ENCODE measurements around the gene HOXD10.

The HOXD10 gene

GRCh38 chr2:176105730-176106580, 10.6 kb upstream of the HOXD10 start:
- peaks cover 45 to 83% of the 10 kb centered on the region in 2 donors for H3K27me3 ChIP-seq (ENCODE audit: control insufficient read depth in 1 of 2, insufficient read depth in 2 of 2, low read length in 2 of 2)
- peak overlapping the region; percentile 33 to 65 for H3K4me3 ChIP-seq (ENCODE audit: low read depth in 1 of 2, low read length in 2 of 2)
- H3K27ac ChIP-seq (ENCODE audit: low read depth, low read length), result peak overlapping the region; percentile 74
- peaks cover 19% of the 10 kb centered on the region for H3K4me1 ChIP-seq (ENCODE audit: insufficient read depth, low read length)
- H3K36me3 ChIP-seq (ENCODE audit: insufficient read depth, low read length), result no peaks in the 10 kb centered on the region
- no peaks in the 10 kb centered on the region for H3K9me3 ChIP-seq (ENCODE audit: low read length)
- H3K9ac ChIP-seq (ENCODE audit: low read length), result peak overlapping the region; percentile 54

- peaks cover 23% of the 10 kb centered on the region for H3K4me1 ChIP-seq (ENCODE audit: insufficient read depth, low read length)
- peak within 1 kb of the TSS; percentile 54 for H3K9ac ChIP-seq (ENCODE audit: low read length)
- no peaks in the 10 kb centered on the region for H3K9me3 ChIP-seq (ENCODE audit: low read length)
- H3K4me3 ChIP-seq (ENCODE audit: low read depth in 1 of 2, low read length in 2 of 2), result peak within 1 kb of the TSS; percentile 50 to 65
- peak within 1 kb of the TSS; percentile 74 for H3K27ac ChIP-seq (ENCODE audit: low read depth, low read length)
- H3K27me3 ChIP-seq (ENCODE audit: control insufficient read depth in 1 of 2, insufficient read depth in 2 of 2, low read length in 2 of 2), result peaks cover 36 to 86% of the 10 kb centered on the region in 2 donors
- H3K36me3 ChIP-seq (ENCODE audit: insufficient read depth, low read length), result no peaks in the 10 kb centered on the region
These were observed 9.7 kb upstream of the HOXD10 start, which contains the start of gene HOXD11 for GRCh38 chr2:176106581-176107539. TSS of gene HOXD11 (plus strand) at chr2:176107280. CDS start at chr2:176107356, 76 bp downstream.

DNA sequence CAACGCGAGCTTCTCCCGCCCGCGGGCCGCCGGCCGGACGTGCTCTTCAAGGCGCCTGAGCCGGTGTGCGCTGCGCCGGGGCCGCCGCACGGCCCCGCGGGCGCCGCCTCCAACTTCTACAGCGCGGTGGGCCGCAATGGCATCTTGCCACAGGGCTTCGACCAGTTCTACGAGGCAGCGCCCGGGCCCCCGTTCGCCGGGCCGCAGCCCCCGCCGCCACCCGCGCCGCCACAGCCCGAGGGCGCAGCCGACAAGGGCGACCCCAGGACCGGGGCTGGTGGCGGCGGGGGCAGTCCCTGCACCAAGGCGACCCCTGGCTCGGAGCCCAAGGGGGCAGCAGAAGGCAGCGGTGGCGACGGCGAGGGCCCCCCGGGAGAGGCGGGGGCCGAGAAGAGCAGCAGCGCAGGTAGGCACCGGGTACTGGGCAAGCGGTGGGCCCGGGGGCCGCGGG, 8.8 kb upstream of the HOXD10 start:
- peaks cover 33 to 86% of the 10 kb centered on the region in 2 donors for H3K27me3 ChIP-seq (ENCODE audit: control insufficient read depth in 1 of 2, insufficient read depth in 2 of 2, low read length in 2 of 2)
- H3K9me3 ChIP-seq (ENCODE audit: low read length), result no peaks in the 10 kb centered on the region
- H3K36me3 ChIP-seq (ENCODE audit: insufficient read depth, low read length), result no peaks in the 10 kb centered on the region
- no peak overlapping the region for H3K27ac ChIP-seq (ENCODE audit: low read depth, low read length)
- no peak overlapping the region for H3K9ac ChIP-seq (ENCODE audit: low read length)
- H3K4me1 ChIP-seq (ENCODE audit: insufficient read depth, low read length), result peaks cover 23% of the 10 kb centered on the region
- peak overlapping the region in 1 of 2 donors; percentile 47 for H3K4me3 ChIP-seq (ENCODE audit: low read depth in 1 of 2, low read length in 2 of 2)

DNA sequence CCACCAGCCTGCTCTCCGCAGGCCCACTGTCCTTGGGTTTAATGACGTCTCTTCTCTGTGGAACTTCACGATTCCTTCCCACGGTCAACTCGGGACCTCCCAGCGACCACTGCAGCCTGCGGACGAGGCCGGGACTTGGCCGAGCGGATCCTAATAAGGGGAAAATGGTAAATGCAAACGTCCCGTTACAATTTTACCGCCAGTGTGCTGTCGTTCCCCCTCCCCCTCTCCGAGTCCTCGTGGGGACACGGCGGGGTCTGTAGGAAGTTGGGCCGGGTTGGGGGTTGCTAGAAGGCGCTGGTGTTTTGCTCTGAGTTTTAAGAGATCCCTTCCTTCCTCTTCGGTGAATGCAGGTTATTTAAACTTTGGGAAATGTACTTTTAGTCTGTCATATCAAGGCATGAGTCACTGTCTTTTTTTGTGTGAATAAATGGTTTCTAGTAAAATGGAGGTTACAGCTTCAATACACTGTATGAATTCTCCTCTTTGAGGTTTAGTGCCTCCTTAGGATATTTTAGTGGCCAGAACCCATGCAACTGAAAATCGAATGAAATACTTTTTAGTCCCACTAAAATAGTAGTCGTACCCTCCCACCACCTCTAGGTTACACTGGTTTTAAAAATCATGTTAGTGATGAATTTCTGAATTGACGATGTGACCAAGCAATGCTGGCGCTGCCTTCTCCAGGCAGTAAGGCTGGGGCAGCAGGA, 7.2 kb upstream of the HOXD10 start:
- Histone ChIP-seq H3K27me3 (ENCODE audit: control insufficient read depth in 1 of 2, insufficient read depth in 2 of 2, low read length in 2 of 2) (peaks cover 39 to 83% of the 10 kb centered on the region in 2 donors), H3K4me1 (ENCODE audit: insufficient read depth, low read length) (peaks cover 15% of the 10 kb centered on the region), H3K27ac (ENCODE audit: low read depth, low read length) (no peak overlapping the region), H3K9ac (ENCODE audit: low read length) (peak overlapping the region; percentile 62), H3K36me3 (ENCODE audit: insufficient read depth, low read length) (no peaks in the 10 kb centered on the region), H3K4me3 (ENCODE audit: low read depth in 1 of 2, low read length in 2 of 2) (peak overlapping the region; percentile 21 to 41), H3K9me3 (ENCODE audit: low read length) (no peaks in the 10 kb centered on the region)

DNA sequence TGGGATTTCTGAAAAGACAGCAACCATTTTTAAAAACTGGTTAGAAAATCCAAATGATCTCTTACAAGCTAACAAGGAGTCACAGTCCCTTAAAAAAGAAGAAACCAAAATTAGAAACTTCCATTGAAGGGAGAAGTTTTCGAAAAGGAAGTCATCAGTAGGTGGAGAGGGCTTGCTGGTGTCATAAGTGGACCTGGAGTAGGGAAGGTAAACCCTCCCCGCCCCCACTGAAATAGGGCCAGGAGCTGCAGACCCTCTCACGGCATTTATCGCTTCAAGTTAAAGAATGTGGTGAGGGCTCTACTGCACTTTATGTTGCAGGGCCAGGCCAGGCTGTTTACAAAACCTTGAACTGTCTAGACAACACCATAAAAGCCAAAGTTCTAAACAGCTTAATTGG, 6.6 kb upstream of the HOXD10 start:
- Histone ChIP-seq H3K36me3 (ENCODE audit: insufficient read depth, low read length) (no peaks in the 10 kb centered on the region), H3K27ac (ENCODE audit: low read depth, low read length) (no peak overlapping the region), H3K9ac (ENCODE audit: low read length) (peak overlapping the region; percentile 6), H3K27me3 (ENCODE audit: control insufficient read depth in 1 of 2, insufficient read depth in 2 of 2, low read length in 2 of 2) (peaks cover 36 to 83% of the 10 kb centered on the region in 2 donors), H3K4me3 (ENCODE audit: low read depth in 1 of 2, low read length in 2 of 2) (peak overlapping the region; percentile 39 to 41), H3K9me3 (ENCODE audit: low read length) (no peaks in the 10 kb centered on the region), H3K4me1 (ENCODE audit: insufficient read depth, low read length) (peaks cover 15% of the 10 kb centered on the region)

GRCh38 chr2:176110415-176111308, 5.9 kb upstream of the HOXD10 start:
- peaks cover 17% of the 10 kb centered on the region for H3K4me1 ChIP-seq (ENCODE audit: insufficient read depth, low read length)
- no peaks in the 10 kb centered on the region for H3K9me3 ChIP-seq (ENCODE audit: low read length)
- H3K4me3 ChIP-seq (ENCODE audit: low read depth in 1 of 2, low read length in 2 of 2), result peak overlapping the region; percentile 39 to 41
- peak overlapping the region; percentile 10 for H3K27ac ChIP-seq (ENCODE audit: low read depth, low read length)
- peaks cover 28 to 77% of the 10 kb centered on the region in 2 donors for H3K27me3 ChIP-seq (ENCODE audit: control insufficient read depth in 1 of 2, insufficient read depth in 2 of 2, low read length in 2 of 2)
- no peaks in the 10 kb centered on the region for H3K36me3 ChIP-seq (ENCODE audit: insufficient read depth, low read length)
- peak overlapping the region; percentile 24 for H3K9ac ChIP-seq (ENCODE audit: low read length)

DNA sequence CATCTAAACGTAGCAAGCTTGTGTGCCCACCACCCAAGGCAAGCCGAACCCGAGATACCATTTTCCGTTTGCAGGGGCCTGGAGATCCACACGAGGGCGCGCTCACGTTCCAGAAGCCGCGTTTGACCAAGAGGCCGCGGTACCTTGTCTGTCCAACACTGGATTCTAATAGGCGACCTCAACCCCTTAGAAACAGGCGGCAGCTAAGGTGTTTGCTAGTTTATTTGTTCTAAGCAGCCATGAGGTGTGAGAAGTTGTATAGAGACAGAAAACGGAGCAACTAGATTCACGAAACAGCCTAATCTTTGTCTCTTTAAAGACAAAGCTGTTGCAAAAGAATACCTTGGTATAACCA, 5.3 kb upstream of the HOXD10 start:
- H3K9ac ChIP-seq (ENCODE audit: low read length), result peak overlapping the region; percentile 24
- peaks cover 28 to 77% of the 10 kb centered on the region in 2 donors for H3K27me3 ChIP-seq (ENCODE audit: control insufficient read depth in 1 of 2, insufficient read depth in 2 of 2, low read length in 2 of 2)
- no peaks in the 10 kb centered on the region for H3K9me3 ChIP-seq (ENCODE audit: low read length)
- no peaks in the 10 kb centered on the region for H3K36me3 ChIP-seq (ENCODE audit: insufficient read depth, low read length)
- H3K4me3 ChIP-seq (ENCODE audit: low read depth in 1 of 2, low read length in 2 of 2), result peak overlapping the region in 1 of 2 donors; percentile 41
- peak overlapping the region; percentile 35 for H3K27ac ChIP-seq (ENCODE audit: low read depth, low read length)
- peaks cover 17% of the 10 kb centered on the region for H3K4me1 ChIP-seq (ENCODE audit: insufficient read depth, low read length)

DNA sequence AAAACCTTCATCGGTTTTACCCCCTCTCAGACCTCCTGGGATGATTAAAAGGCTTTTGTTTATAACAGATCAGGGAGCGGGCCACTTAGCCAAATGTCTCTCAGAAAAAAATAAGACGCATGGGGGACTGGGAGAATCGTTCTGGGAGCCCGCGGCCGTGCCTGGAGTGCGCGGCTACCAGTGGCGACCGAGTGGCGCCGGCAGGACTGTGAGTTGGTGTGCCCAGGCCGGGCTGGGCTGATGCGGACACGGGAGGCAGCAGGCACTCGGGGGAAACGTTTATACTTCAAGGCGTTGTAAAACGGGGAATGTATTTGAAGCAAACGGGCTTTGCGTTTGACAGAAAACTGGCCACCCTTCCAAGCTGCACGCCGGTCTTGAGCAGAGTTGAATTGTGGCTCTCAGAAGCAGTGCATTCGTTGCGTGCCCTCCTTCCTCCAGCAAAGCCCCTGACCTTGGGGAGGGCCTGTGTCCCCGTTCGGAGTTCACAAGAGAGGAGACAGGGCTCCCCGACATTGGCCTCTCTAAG, 4.7 kb upstream of the HOXD10 start:
- Histone ChIP-seq H3K9me3 (ENCODE audit: low read length) (no peaks in the 10 kb centered on the region), H3K36me3 (ENCODE audit: insufficient read depth, low read length) (no peaks in the 10 kb centered on the region), H3K4me3 (ENCODE audit: low read depth in 1 of 2, low read length in 2 of 2) (peak overlapping the region; percentile 39 to 45), H3K27me3 (ENCODE audit: control insufficient read depth in 1 of 2, insufficient read depth in 2 of 2, low read length in 2 of 2) (peaks cover 30 to 77% of the 10 kb centered on the region in 2 donors), H3K4me1 (ENCODE audit: insufficient read depth, low read length) (peaks cover 13% of the 10 kb centered on the region), H3K9ac (ENCODE audit: low read length) (peak overlapping the region; percentile 27), H3K27ac (ENCODE audit: low read depth, low read length) (peak overlapping the region; percentile 35)

- Histone ChIP-seq H3K27ac (ENCODE audit: low read depth, low read length) (peak overlapping the region; percentile 37), H3K4me1 (ENCODE audit: insufficient read depth, low read length) (peaks cover 13% of the 10 kb centered on the region), H3K9ac (ENCODE audit: low read length) (peak overlapping the region; percentile 34), H3K9me3 (ENCODE audit: low read length) (no peaks in the 10 kb centered on the region), H3K27me3 (ENCODE audit: control insufficient read depth in 1 of 2, insufficient read depth in 2 of 2, low read length in 2 of 2) (peaks cover 36 to 80% of the 10 kb centered on the region in 2 donors), H3K36me3 (ENCODE audit: insufficient read depth, low read length) (no peaks in the 10 kb centered on the region), H3K4me3 (ENCODE audit: low read depth in 1 of 2, low read length in 2 of 2) (peak overlapping the region in 1 of 2 donors; percentile 45)
These were observed 3.9 kb upstream of the HOXD10 start for GRCh38 chr2:176112375-176113302.
